HG02763 (cell line): ENCODE measurements around the gene RNF222.
"Not testable (repeated sequence)": the region's sequence is repeated elsewhere in the genome, so short reads cannot be mapped to it uniquely, and the experiment has no call there.

Source experiments
- ATAC-seq: cut with Tn5 transposase; IDR thresholded peaks from one replicate; pipeline ENCODE4 v1.9.1; 2021; ENCODE audit warnings: mild to moderate bottlenecking, moderate library complexity; ENCODE audit not compliant: unreplicated experiment

Gene RNF222

GRCh38 chr17:8412089-8412488, 14.5 kb upstream of the RNF222 start:
- no peak for ATAC-seq

- ATAC-seq = no peak
These were observed 13.2 kb upstream of the RNF222 start for GRCh38 chr17:8410883-8411238.

GRCh38 chr17:8409966-8410882, 12.6 kb upstream of the RNF222 start:
- ATAC-seq = no peak

- no peak for ATAC-seq
These were observed 10.7 kb upstream of the RNF222 start for GRCh38 chr17:8408371-8408770.

- ATAC-seq = no peak
These were observed 8.5 kb upstream of the RNF222 start for GRCh38 chr17:8406174-8406573.

GRCh38 chr17:8405499-8406016, 7.9 kb upstream of the RNF222 start:
- ATAC-seq = no peak

- ATAC-seq = no peak
These were observed 5.4 kb upstream of the RNF222 start for GRCh38 chr17:8402921-8403536.

- no peak for ATAC-seq
These were observed 3.5 kb upstream of the RNF222 start for GRCh38 chr17:8401107-8401506.

GRCh38 chr17:8398980-8399379, 1.4 kb upstream of the RNF222 start:
- no peak for ATAC-seq

GRCh38 chr17:8394497-8394896, 3.1 kb downstream of the RNF222 start:
- ATAC-seq = not testable (repeated sequence)

GRCh38 chr17:8393470-8394231, 4.0 kb downstream of the RNF222 start:
- no peak for ATAC-seq

GRCh38 chr17:8392674-8393469, 4.8 kb downstream of the RNF222 start:
- no peak for ATAC-seq

GRCh38 chr17:8392274-8392673, 5.4 kb downstream of the RNF222 start:
- no peak for ATAC-seq

- ATAC-seq = no peak
These were observed 5.9 kb downstream of the RNF222 start for GRCh38 chr17:8391711-8392110.

- no peak for ATAC-seq
These were observed 9.5 kb downstream of the RNF222 start for GRCh38 chr17:8387914-8388651.

- ATAC-seq = no peak
These were observed 10.8 kb downstream of the RNF222 start for GRCh38 chr17:8386841-8387240.

- ATAC-seq = no peak
These were observed 12.7 kb downstream of the RNF222 start for GRCh38 chr17:8384801-8385378.

- peak; percentile 90 for ATAC-seq
These were observed 14.3 kb downstream of the RNF222 start, which contains the start of gene RPL26 for GRCh38 chr17:8383143-8383822. Gene RPL26, minus strand, starts transcription at chr17:8383193. Its CDS starts 883 bp downstream, at chr17:8382310.

- ATAC-seq = no peak
These were observed 14.8 kb downstream of the RNF222 start for GRCh38 chr17:8382880-8383142.
